AML-193 (cell line): ENCODE data around the gene FAM83D.

Source experiments
- DNase-seq, 2 experiments: peaks; one replicate each; lab custom pipeline; 2025; lab: John Stamatoyannopoulos, UW

FAM83D gene

DNA sequence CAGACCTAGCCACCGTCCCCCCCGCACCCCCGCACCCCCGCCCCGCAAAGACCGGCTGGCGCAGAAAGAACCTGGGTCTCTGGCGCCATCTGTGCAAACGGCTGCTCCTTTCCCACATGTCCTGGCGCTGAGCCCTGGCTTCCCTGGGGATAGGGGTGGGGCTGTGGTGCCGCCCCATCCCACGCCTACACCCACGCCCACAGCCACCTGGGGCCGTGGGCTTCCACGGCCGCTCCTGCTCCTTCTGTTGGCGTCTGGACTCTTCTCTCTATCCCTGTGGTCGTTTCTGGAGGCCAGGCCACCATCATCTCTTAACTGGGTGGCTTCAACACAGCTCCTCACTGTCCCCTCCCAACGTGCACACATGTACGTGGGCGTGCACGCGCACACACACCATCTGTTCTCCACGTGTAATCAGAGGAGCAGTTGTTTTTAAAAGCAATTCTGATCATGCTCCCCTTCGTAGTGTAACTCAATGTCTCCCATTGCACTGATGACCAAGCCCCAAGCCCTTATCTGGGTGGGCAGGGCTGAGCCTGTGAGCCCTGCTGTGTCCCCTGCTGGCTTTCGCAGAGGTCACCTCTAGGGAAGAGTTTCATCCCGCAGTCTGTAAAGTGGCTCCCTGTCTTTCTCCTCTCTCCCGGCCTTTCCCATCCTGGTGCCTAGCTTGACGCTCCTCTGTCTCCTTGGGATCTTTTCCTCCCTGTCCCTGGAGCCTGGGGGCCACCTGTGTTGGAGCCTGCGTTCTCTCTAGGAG is 31.9 kb upstream of the FAM83D start:
- no peak for DNase-seq

DNA sequence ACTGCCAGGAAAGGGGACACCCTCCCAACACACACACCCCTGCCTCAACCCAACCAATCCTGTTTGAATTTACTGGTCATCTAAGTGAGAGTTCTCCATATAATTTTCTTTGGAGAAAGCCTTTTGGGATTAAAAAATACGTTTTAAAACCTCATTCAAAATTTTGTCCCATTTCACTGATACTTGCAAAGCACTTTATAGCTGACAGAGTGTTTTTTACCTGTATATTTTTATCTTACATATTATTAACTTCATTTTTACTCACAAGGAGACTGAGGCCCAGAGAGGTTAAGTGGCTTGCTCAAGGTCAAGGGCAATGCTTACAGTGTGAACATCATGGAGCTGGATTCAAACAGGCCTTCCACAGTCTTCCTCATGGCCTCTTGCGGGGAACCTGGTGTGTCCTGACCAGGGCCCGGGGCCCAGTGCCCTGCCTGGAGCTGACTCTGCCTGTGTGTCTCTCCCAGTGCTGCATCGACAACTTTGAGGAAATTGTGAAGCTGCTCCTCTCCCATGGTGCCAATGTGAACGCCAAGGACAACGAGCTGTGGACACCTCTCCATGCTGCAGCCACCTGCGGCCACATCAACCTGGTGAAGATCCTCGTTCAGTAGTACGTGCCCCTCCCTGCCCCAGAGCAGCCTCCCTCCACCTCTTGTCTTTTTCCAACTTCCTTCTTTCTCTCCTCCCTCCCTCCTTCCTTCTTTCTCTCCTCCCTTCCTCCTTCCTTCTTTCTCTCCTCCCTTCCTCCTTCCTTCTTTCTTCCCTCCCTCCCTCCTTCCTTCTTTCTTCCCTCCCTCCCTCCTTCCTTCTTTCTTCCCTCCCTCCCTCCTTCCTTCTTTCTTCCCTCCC is 30.9 kb upstream of the FAM83D start:
- DNase-seq: no peak

- no peak for DNase-seq
Observed at GRCh38 chr20:38896009-38896594, 30.1 kb upstream of the FAM83D start.

GRCh38 chr20:38897267-38897666 is 28.9 kb upstream of the FAM83D start:
- DNase-seq: no peak

GRCh38 chr20:38900606-38901005 is 25.6 kb upstream of the FAM83D start:
- DNase-seq: no peak

DNA sequence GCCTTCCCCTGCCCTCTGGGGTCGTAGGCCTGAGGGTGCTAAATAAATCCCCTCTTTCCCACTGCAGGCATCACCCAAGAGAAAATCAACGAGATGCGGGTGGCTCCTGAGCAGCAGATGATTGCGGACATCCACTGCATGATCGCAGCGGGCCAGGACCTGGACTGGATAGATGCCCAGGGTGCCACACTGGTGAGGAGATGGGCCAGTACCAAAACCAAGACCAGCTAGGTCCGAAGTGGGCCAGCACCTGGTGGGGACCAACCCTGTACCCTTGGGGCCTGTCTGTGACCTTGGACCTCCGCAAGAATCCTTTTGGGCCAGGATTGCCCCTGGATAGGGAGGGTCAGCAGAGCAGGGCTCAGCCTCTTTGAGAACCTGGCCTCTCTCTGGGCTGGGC is 23.6 kb upstream of the FAM83D start:
- no peak for DNase-seq

DNA sequence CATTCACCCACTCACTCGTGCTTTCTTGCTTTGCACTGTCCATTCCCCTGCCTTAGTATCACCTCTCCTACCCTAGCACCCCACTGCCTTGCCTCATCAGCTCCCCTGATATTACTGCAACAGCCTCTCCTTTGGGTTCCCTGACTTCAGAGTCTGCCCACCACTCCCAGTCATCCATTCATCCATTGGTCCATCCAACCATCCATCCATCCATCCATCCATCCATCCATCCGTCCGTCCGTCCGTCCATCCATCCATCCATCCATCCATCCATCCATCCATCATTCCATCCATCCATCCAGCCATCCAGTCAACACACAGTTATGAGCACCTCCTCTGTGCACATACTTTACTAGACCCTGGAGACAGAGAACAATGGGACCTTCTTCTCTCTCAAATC is 22.9 kb upstream of the FAM83D start:
- DNase-seq: no peak

GRCh38 chr20:38905375-38905774 is 20.8 kb upstream of the FAM83D start:
- no peak for DNase-seq

GRCh38 chr20:38907918-38908677 is 18.1 kb upstream of the FAM83D start:
- no peak for DNase-seq

DNA sequence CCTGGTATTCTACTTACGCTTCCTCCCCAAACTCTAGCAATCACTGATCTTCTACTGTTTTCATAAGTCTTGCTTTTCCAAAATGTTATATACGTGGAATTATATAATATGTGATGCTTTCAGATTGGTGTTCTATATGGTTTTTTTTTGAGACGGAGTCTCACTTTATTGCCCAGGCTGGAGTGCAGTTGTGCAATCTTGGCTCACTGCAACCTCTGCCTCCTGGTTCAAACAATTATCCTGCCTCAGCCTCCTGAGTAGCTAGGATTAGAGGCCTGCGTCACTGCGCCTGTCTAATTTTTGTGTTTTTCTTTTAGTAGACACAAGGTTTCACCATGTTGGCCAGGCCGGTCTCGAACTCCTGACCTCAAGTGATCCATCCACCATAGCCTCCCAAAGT is 10.9 kb upstream of the FAM83D start:
- no peak for DNase-seq

DNA sequence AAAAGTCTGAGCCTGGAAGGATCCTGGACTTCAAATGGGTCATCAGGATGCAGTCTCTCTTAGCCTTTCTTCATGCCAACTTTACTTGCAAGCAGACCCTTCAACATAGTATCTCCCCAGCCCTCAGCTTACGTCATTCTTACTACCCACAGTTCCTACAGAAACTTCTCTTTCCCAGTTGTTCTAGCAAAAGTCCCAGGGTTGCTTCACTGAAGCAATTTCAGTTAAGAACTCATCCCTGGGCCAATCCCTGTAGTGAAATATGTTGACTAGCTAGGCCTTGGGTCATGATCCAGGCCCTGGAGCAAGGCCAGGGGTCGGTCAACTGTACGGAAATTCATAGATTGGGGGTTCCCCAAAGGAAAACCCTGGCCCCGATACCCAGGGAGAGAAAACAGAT is 8.6 kb upstream of the FAM83D start:
- no peak for DNase-seq

- no peak for DNase-seq
Observed at GRCh38 chr20:38918172-38918571, 8.0 kb upstream of the FAM83D start.

GRCh38 chr20:38919683-38920082 is 6.5 kb upstream of the FAM83D start:
- DNase-seq: no peak

DNA sequence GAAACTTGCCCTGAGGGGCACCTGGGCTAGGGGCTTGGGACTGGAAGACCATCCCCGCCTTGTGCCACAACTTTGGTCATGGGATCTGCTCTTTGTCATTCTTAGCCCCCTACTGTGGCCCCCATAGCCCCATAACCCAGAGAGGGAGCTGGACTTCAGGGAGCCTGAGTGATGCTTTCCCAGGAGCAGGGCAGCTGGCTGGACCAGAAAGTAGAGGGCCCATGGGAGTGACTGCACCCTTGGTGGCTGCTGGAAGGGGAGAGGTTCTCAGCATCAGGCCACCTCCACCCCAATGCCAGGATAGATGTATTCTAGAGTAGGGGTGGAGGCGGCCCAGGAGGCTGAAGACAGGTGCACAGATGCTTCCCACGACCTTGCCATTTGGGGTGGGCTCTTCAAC is 5.8 kb upstream of the FAM83D start:
- no peak for DNase-seq

- no peak for DNase-seq
Observed at GRCh38 chr20:38920851-38921250, 5.4 kb upstream of the FAM83D start.

DNA sequence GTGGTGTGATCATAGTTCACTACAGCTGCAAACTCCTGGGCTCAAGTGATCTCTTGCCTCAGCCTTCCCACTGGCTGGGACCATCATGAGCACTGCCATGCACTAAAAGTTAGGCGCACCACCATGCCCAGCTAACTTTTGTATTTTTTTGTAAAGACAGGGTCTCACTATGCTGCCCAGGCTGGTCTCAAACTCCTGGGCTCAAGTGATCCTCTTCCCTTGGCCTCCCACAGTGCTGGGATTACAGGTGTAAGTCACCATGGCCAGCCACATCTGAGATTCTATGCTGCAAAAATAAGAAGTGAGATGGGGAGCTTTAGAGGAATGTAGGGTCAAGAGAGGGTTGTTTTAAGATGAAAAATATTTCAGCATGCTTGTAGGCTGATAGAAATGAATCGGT is 1.5 kb upstream of the FAM83D start:
- no peak for DNase-seq

- DNase-seq: no peak
Observed at GRCh38 chr20:38926934-38927616, 858 bp downstream of the FAM83D start.

- DNase-seq: no peak
Observed at GRCh38 chr20:38927902-38928578, 1.8 kb downstream of the FAM83D start.

DNA sequence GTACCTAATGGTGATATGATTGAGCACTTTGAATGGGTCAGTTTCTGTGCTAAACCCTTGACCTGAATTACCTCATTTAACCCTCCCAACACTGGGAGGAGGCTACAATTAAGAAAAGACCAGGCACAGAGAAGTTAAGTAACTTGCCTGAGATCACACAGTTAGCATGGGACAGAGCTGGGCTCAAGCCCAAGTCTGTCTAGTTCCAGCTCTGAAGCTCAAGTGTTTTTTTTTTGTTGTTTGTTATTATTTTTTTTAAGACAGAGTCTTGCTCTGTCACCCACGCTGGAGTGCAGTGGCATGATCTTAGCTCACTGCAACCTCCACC is 4.0 kb downstream of the FAM83D start:
- DNase-seq: no peak

DNA sequence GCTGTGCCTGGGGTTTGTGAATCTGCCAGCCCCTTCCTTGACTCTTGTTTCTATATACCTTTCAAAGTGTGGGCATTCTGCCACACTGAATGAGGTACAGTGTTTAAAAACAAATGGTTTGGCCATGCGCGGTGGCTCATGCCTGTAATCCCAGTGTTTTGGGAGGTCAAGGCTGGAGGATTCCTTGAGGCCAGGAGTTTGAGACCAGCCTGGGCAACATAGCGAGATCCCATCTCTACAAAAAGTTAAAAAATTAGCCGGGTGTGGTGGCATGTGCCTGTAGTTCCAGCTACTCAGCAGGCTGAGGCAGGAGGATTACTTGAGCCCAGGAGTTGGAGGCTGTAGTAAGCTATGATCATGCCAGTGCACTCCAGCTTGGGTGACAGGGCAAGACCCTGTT is 5.8 kb downstream of the FAM83D start:
- no peak for DNase-seq

- DNase-seq: peak; percentile 11 to 19
Observed at GRCh38 chr20:38932457-38933120, 6.4 kb downstream of the FAM83D start.
